ENCODE data around the gene TYR.
"Not testable (repeated sequence)": the region's sequence is repeated elsewhere in the genome, so short reads cannot be mapped to it uniquely, and the experiment has no call there.

TYR gene

DNA sequence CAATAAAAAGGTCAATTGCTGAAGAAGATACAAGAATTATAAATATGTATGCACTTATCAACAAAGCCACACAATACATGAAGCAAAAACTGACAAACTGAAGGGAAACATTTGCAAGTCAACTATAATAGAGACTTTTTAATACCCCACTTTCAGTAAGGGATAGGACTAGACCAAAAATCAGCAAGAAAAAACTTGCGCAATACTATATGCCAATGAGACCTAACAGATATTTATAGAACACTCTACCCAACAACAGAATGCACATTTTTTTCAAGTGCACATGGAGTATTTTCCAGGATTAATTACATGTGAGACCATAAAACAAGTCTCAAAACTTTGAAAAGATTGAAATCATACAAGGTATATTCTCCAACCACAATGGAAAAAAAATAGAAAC lies 83.8 kb downstream of the TYR start:
- in situ Hi-C loops (cut with MboI; ENCODE audit: low pct_unique_long_range_greater_than_20kb, low sequenced_read_pairs); DNase-seq: not testable (repeated sequence)

DNA sequence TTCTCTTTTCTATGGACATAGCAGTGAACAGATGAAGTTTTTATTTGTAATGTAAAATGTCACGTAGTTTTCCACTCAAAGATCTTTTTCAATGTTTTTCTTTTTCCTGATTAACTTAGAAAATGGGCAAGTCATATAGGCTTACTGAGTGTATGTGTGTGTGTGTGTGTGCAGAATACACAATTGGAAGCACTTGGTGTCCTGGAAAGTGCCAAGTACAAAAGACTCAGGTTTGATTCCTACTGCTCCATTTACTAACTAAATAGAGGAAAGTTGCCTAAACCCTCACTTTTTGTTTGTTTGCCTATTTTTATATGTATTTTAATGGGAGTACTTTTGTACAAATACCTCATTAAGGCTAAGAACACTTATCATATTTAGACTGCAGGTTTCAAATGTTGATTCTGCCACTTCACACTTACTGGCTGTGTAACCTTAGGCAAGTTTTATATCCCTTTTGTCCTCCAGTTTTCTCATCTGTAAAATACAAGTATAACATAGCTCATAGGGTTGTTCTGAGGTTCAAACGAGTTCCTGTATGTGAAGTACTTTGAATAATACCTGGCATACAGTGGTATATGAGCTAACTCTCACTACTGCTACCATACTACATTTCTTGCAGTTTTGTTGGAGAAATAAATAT lies 90.1 kb downstream of the TYR start:
- DNase-seq, result no peak
- in situ Hi-C loops (cut with MboI; ENCODE audit: low pct_unique_long_range_greater_than_20kb, low sequenced_read_pairs), result no loop called here

- in situ Hi-C loops (cut with MboI; ENCODE audit: low pct_unique_long_range_greater_than_20kb, low sequenced_read_pairs); DNase-seq: not testable (repeated sequence)
These were observed 94.9 kb downstream of the TYR start for GRCh38 chr11:89272540-89273088.

DNA sequence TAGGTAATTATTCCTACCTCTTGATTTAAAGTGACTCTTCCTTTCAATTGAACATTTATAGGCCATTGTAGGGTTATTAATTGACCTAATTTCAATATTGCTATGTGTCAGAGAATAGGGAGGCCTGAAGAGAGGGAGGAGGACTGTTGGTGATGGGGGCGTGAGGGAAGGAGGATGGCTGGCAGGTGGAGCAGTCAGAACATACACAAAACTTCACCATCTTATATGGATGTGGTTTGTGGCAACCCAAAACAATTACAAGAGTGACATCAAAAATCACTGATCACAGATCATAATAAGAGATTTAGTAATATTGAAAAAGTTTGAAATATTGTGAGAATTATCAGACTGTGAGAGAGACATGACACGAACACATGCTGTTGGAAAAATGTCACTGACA lies 95.5 kb downstream of the TYR start:
- DNase-seq; in situ Hi-C loops (cut with MboI; ENCODE audit: low pct_unique_long_range_greater_than_20kb, low sequenced_read_pairs): not testable (repeated sequence)

DNA sequence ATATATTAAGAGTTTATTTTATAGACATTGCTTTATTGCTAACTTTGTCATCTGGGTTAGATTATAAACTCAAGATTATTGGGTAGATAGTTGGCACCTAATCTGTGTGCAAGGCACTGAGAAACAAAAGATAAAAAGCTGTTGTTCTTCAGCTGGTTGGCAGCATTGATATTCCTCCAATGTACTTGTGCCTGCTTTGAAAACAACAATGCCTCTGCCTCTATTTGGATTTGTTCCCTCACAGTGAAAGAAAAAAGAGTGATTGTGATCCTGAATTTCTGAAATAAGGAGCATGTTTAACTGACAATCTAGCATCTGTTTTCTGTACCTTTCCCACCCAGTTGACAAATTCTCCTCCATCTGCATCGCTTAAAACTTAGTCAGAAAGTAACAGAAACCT lies 98.3 kb downstream of the TYR start:
- DNase-seq, result no peak
- in situ Hi-C loops (cut with MboI; ENCODE audit: low pct_unique_long_range_greater_than_20kb, low sequenced_read_pairs), result no loop called here

GRCh38 chr11:89279176-89279575 lies 101.5 kb downstream of the TYR start:
- in situ Hi-C loops (cut with MboI; ENCODE audit: low pct_unique_long_range_greater_than_20kb, low sequenced_read_pairs), result no loop called here
- DNase-seq, result no peak

DNA sequence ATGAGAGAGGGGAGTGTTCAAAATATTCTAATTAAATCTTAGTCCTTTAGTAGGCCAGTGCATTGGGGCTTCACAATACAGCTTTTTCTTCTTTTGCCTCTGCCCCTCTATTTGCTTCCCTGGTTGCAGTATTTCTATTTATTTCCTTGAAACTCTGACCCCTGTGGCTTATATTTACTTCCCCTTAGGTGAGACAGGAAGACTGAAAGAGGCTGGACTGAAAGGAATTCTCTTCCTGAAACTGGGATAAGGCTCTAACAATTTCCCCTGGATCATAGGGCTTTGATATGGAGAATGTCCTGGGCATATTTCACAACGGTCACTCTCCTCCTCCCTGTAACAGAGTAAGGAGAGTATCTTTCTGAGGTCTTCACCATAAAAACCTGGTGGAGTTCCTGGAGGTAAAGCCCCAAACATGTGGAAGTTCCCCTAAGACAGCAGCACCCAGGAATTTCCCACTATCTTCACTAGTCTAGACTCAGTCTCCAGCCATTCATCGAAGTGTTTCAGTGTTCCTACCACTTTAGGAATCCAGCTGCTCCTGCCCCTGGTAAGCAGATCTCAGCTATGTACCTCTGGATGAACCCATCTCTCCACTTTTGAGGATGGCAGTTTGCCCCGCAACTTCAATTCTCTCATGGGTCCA lies 103.5 kb downstream of the TYR start:
- in situ Hi-C loops (cut with MboI; ENCODE audit: low pct_unique_long_range_greater_than_20kb, low sequenced_read_pairs); DNase-seq: not testable (repeated sequence)

GRCh38 chr11:89286601-89287000 lies 108.9 kb downstream of the TYR start:
- DNase-seq; in situ Hi-C loops (cut with MboI; ENCODE audit: low pct_unique_long_range_greater_than_20kb, low sequenced_read_pairs): not testable (repeated sequence)

- in situ Hi-C loops (cut with MboI; ENCODE audit: low pct_unique_long_range_greater_than_20kb, low sequenced_read_pairs); DNase-seq: not testable (repeated sequence)
These were observed 110.3 kb downstream of the TYR start for GRCh38 chr11:89288004-89288403.

DNA sequence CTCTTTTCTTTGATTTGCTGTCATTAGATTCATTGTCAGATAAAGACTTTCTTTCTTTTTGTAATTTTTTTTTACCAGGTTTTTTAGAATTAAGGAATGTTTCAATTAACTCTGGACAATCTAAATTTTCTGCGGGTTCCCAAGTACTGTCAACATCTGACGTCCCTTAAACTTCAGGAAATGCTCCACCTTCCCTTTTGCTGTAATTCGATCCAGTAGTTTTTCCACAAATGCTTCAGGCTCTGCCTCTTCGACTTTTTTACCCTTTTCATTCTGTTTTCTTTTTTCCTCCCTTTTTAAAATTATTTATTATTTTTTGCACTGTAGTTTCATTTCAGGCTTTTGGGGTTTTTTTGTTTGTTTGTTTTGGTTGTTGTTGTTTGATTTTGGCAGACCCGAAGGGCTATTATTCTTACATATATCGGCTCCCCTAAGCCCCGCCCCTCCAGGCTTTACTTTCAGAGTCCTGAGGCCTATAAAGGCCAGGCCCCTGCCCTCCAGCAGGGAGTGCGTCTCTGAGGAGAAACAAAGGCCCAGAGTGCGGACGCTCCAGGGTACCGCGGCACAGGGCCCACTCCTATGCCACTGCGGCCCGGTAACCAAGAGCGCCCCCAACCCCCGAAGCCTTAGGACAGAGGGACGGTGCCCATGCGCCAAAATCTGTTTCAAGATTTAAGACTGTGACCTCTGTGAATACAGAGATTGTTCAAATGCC lies 116.4 kb downstream of the TYR start:
- in situ Hi-C loops (cut with MboI; ENCODE audit: low pct_unique_long_range_greater_than_20kb, low sequenced_read_pairs), result no loop called here
- DNase-seq, result no peak

GRCh38 chr11:89295023-89295422 lies 117.3 kb downstream of the TYR start:
- DNase-seq; in situ Hi-C loops (cut with MboI; ENCODE audit: low pct_unique_long_range_greater_than_20kb, low sequenced_read_pairs): not testable (repeated sequence)

DNA sequence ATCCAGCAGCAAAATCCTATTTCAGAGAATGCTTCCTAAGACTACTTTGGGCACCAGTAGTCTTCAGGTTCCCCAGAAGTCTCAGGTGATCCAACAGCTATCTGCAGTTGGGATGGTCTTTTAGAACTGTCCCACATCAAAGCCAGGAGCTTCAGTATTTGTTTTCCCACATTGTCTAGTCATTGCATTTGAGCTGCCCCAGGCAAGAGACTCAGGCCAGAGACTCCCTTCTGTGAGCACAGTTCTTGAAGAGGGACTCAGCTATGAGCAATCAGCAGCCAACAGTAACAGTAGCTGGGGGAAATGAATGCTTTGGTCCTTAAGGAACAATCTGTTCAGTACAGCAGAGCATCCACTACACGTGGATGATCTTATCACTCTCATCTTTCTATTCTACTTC lies 125.4 kb downstream of the TYR start:
- DNase-seq; in situ Hi-C loops (cut with MboI; ENCODE audit: low pct_unique_long_range_greater_than_20kb, low sequenced_read_pairs): not testable (repeated sequence)

- DNase-seq; in situ Hi-C loops (cut with MboI; ENCODE audit: low pct_unique_long_range_greater_than_20kb, low sequenced_read_pairs): not testable (repeated sequence)
These were observed 130.6 kb downstream of the TYR start for GRCh38 chr11:89308272-89308671.

GRCh38 chr11:89309321-89309985 lies 131.8 kb downstream of the TYR start:
- DNase-seq; in situ Hi-C loops (cut with MboI; ENCODE audit: low pct_unique_long_range_greater_than_20kb, low sequenced_read_pairs): not testable (repeated sequence)

DNA sequence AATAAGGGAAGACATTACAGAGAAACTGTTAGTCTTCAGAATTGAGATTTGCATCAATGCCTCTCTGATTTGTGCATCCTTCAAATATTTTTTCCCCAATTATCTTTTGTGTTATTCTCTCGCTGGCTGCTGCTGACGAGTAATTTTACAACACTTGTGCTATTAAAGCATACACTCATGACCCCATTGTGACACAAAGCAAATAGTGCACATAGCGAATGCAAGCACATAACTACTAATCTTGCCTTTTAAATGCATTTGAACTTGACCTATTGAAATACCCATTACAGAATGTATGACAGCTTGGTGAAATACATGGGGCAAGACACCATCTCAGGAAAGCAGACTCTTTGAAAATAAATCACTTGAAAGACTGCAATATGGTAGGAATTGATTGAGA lies 132.9 kb downstream of the TYR start:
- DNase-seq; in situ Hi-C loops (cut with MboI; ENCODE audit: low pct_unique_long_range_greater_than_20kb, low sequenced_read_pairs): not testable (repeated sequence)

DNA sequence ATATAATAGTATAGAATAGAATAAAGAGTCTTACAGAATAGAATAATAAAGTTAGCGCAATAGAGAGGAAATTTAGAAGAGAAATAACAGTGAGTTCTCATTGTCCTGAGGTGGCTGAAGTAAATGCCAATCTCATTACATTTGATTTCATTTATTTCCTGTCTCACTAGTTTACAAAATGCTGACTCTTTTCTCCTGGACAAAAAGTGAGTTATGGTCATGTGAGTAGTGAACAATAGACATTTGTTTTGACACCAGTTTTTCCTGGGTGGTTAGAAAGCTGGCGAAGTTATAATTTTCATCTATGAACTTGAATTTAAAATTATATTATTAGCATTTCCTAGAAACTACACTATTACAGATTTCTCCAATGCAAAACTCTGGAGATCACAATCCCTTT lies 143.7 kb downstream of the TYR start:
- in situ Hi-C loops (cut with MboI; ENCODE audit: low pct_unique_long_range_greater_than_20kb, low sequenced_read_pairs), result no loop called here
- no peak for DNase-seq

- in situ Hi-C loops (cut with MboI; ENCODE audit: low pct_unique_long_range_greater_than_20kb, low sequenced_read_pairs), result no loop called here
- no peak for DNase-seq
These were observed 150.2 kb downstream of the TYR start for GRCh38 chr11:89327885-89328284.

GRCh38 chr11:89331940-89332339 lies 154.3 kb downstream of the TYR start:
- in situ Hi-C loops (cut with MboI; ENCODE audit: low pct_unique_long_range_greater_than_20kb, low sequenced_read_pairs); DNase-seq: not testable (repeated sequence)

- in situ Hi-C loops (cut with MboI; ENCODE audit: low pct_unique_long_range_greater_than_20kb, low sequenced_read_pairs), result not testable (repeated sequence)
- peak; percentile 18 for DNase-seq
These were observed 156.0 kb downstream of the TYR start for GRCh38 chr11:89333704-89334103.
